ENCODE data around the gene MORF4L1. TPM values are rescaled to one million over a fixed set of nuclear protein-coding genes. Genes with fewer than 3 reads are reported as not detected.
"Not testable (repeated sequence)": the region's sequence is repeated elsewhere in the genome, so short reads cannot be mapped to it uniquely, and the experiment has no call there.

The MORF4L1 gene
- total RNA-seq, 4 donors from 2014 or later, result 106 to 955 (median 278) TPM

DNA sequence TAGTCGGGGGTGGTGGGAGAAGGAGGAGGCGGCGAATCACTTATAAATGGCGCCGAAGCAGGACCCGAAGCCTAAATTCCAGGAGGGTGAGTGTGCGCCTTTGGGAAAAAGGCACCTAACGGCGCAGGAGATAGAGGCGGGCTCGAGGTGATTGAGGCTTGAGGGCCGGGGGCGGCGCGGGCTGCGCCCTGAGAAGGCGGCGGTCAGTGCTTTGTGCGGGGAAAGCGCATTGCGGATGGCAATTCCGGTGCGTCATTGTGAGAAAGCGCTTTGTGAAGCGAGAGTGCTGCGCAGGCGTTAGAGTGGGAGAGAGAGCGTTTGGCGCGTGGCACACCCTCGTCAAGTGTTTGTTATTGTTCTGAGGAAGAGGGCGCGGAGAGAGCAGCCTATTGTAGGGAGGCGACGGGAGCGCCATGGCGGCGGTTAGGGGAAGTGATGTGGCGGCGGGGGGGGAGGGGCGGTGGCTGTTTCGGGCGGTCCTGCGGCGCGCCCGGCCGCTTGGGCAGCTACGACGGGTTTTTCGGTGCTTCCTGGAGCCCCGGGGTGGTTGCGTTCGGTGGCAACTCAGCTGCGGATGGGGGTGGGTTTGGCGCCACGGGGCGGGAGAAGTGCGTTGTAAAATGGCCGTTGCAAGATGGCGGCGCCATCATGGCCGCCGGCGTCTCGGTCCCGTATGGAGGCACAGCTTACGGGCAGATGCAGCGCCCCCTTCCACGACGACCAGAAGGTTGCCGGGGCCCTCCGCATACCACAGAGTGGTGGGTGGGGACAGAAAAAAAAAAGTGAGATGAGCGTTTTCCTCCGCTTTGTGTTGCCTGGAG is 492 bp downstream of the MORF4L1 start:
- intact Hi-C loops (cut with DNase I; ENCODE audit: low total_unique reads), result no loop called here
- TF ChIP-seq, protein P1, sequence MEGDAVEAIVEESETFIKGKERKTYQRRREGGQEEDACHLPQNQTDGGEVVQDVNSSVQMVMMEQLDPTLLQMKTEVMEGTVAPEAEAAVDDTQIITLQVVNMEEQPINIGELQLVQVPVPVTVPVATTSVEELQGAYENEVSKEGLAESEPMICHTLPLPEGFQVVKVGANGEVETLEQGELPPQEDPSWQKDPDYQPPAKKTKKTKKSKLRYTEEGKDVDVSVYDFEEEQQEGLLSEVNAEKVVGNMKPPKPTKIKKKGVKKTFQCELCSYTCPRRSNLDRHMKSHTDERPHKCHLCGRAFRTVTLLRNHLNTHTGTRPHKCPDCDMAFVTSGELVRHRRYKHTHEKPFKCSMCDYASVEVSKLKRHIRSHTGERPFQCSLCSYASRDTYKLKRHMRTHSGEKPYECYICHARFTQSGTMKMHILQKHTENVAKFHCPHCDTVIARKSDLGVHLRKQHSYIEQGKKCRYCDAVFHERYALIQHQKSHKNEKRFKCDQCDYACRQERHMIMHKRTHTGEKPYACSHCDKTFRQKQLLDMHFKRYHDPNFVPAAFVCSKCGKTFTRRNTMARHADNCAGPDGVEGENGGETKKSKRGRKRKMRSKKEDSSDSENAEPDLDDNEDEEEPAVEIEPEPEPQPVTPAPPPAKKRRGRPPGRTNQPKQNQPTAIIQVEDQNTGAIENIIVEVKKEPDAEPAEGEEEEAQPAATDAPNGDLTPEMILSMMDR (IDR thresholded peaks at IDR 0.05), result peak in 2 of 4 experiments; percentile 29 to 37
- TF ChIP-seq POLR2A (IDR thresholded peaks at IDR 0.05), result peak in 1 of 2 donors; percentile 75

DNA sequence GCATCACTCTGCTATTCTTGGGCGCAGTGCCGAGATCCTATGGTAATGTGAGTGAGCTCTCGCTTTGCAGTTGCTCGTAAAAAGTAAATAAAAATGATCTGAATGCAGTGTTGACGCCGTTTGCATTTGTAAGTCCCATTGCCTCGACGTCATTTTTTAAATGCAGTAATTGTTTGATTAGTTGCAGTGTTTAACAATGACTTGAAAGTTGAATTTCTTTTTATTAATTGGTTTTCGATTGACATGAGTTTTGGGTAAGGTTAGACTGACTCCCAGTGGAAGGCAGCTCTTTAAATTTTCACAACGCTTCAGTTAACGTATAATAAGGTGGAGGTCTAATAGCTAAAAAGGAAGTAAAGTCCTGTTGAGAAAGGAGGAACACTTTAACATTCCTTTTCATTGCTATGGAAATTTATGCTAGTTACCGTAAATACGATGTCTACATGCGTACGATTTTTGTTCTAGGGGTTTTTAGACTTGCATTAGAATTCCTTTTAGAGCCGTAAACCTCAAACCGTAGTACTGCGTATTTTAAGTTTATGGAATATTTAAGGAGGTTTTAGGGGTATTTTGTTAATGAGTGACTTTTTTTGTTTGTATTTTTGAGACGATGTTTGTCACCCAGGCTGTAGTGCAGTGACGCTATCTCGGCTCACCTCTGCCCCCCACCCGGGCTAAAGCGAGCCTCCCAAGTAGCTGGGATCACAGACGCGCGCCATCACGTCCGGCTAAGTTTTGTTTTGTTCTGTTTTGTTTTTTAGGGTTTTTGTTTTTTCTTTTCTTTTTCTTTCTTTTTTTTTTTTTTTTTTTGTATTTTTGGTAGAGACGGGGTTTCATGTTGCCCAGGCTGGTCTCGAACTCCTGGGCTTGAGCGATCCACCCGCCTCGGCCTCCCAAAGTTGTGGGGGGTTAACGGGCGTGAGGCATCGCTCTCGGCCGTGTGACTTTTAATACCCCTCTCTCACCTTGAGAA is 1.4 kb downstream of the MORF4L1 start:
- H3K9me3 ChIP-seq, result no peaks in the 10 kb centered on the region
- TF ChIP-seq POLR2A (IDR thresholded peaks at IDR 0.05), result no peak
- TF ChIP-seq, protein P1 (IDR thresholded peaks at IDR 0.05), result peak in 1 of 4 experiments; percentile 6
- H3K36me3 ChIP-seq, result no peaks in the 10 kb centered on the region
- peaks cover 0 to 3% of the 10 kb centered on the region in 2 donors for H3K4me1 ChIP-seq
- no peaks in the 10 kb centered on the region for H3K27me3 ChIP-seq
- H3K27ac ChIP-seq, result peak overlapping the region; percentile 95 to 98
- H3K4me3 ChIP-seq, result peak overlapping the region; percentile 82 to 93
- intact Hi-C loops (cut with DNase I; ENCODE audit: low total_unique reads), result no loop called here
- peak; percentile 30 to 31 for DNase-seq

More for the DNA sequence above, 492 bp downstream of the MORF4L1 start:
- Histone ChIP-seq H3K27me3 (no peaks in the 10 kb centered on the region), H3K36me3 (no peaks in the 10 kb centered on the region), H3K9me3 (no peaks in the 10 kb centered on the region), H3K4me1 (peaks cover 0 to 3% of the 10 kb centered on the region in 2 donors), H3K27ac (peak overlapping the region; percentile 95 to 98), H3K4me3 (peak overlapping the region; percentile 82 to 93)
- DNase-seq, result peak; percentile 70 to 72

DNA sequence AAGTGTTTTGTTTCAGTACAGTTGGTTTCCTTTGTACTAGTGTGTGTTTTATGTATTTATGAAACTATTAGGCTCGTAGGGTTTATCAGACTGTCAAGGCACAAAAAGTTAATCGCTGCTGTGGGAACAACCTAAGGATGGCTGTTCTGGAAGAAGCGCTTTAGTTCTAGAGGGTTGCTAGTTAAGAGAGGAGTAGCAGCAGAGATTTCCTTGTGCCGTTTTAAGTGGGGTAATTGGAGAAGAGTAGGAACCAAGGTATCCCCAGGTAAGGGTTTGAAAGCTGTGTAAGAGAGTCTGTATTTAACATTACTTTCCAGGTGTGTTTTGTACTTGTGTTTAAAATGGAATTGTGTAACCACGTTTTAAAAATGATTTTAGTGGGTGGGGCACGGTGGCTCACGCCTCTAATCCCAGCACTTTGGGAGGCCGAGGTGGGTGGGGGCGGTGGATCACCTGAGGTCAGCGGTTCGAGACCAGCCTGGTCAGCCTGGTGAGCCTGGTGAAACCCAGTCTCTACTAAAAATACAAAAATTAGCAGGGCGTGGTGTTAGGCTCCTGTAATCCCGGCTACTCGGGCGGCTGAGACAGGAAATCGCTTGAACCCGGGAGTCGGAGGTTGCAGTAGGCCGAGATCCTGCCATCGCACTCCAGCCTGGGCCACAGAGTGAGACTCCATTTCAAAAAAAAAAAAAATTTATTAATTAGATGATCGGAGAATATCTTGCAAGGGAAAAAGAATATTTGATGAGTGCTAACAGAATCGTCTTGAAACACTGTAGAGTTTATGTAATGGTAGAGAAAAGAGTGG is 2.6 kb downstream of the MORF4L1 start:
- DNase-seq, result no peak
- peak overlapping the region in 1 of 2 donors; percentile 82 for H3K4me3 ChIP-seq
- H3K27ac ChIP-seq, result peak overlapping the region; percentile 95 to 98
- TF ChIP-seq, protein P1 (IDR thresholded peaks at IDR 0.05), result no peak
- no peak for TF ChIP-seq POLR2A (IDR thresholded peaks at IDR 0.05)
- no peaks in the 10 kb centered on the region for H3K27me3 ChIP-seq
- intact Hi-C loops (cut with DNase I; ENCODE audit: low total_unique reads), result no loop called here
- peaks cover 0 to 3% of the 10 kb centered on the region in 2 donors for H3K4me1 ChIP-seq
- no peaks in the 10 kb centered on the region for H3K36me3 ChIP-seq
- no peaks in the 10 kb centered on the region for H3K9me3 ChIP-seq

DNA sequence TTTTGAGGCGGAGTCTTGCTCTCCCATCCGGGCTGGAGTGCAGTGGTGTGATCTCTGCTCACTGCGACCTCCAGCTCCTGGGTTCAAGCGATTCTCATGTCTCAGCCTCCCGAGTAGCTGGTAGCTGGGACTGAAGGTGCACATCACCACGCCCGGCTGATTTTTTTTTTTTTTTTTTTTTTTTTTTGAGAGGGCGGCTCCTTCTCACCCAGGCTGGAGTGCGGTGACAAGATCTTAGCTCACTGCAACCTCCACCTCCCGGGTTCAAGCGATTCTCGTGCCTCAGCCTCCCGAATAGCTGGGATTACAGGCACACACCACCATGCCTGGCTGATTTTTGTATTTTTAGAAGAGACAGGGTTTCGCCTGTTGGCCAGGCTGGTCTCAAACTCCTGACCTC is 4.3 kb downstream of the MORF4L1 start:
- DNase-seq; H3K4me3 ChIP-seq; H3K27me3 ChIP-seq; intact Hi-C loops (cut with DNase I; ENCODE audit: low total_unique reads); H3K27ac ChIP-seq; H3K36me3 ChIP-seq; H3K9me3 ChIP-seq; H3K4me1 ChIP-seq: not testable (repeated sequence)

DNA sequence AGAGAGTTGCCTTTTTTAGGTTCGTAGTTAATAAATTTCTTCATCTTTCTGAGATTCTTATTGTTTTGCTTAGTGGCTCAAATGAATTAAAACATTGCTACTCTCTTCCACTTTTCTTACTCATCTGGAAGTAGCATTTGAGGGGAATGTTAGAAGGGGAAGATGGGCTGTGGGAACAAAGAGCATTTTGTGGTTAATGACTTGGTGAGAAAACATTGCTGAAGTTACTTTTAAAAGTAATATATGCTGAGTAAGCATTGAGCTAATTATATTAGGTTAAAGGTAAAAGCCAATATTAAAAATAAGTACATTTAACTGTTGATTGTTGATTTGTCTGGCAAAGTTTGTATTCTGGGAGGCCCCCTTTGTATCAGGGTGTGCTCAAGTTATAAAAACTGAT is 5.7 kb downstream of the MORF4L1 start:
- H3K4me3 ChIP-seq, result no peak overlapping the region
- H3K27me3 ChIP-seq, result no peaks in the 10 kb centered on the region
- H3K9me3 ChIP-seq, result no peaks in the 10 kb centered on the region
- TF ChIP-seq POLR2A (IDR thresholded peaks at IDR 0.05), result no peak
- TF ChIP-seq, protein P1 (IDR thresholded peaks at IDR 0.05), result no peak
- no peaks in the 10 kb centered on the region for H3K36me3 ChIP-seq
- intact Hi-C loops (cut with DNase I; ENCODE audit: low total_unique reads), result no loop called here
- H3K27ac ChIP-seq, result peak overlapping the region in 1 of 2 donors; percentile 4
- DNase-seq, result no peak
- peaks cover 0 to 15% of the 10 kb centered on the region in 2 donors for H3K4me1 ChIP-seq

Data from uterus (tissue), 4 donors.